Kidney capillary endothelial cell (primary cell): ENCODE measurements around the gene DNAJC21.

Source experiments
- DNase-seq: peaks from one replicate; pipeline ENCODE4 v3.0.0-alpha.2; 2018; ENCODE audit warnings: low spot score

DNAJC21 gene

DNA sequence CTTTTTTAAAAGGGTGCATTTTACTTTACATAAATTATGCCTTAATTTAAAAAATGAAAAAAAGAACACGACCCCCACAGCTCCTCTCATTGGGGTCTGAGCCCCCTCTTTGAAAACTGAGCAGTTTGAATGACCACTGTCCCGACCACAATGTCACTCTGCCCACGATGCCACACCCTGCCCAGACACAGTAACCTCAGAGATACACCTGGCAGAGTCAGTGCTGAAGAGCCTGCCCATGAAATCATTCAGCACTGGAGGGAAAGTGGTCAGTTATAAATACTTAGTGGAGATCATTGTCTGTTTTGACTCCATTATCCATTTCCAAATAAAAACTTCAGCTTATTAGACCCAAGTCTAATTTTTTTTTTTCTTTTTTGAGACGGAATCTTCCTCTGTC is 49.3 kb downstream of the DNAJC21 start:
- DNase-seq: no peak

DNA sequence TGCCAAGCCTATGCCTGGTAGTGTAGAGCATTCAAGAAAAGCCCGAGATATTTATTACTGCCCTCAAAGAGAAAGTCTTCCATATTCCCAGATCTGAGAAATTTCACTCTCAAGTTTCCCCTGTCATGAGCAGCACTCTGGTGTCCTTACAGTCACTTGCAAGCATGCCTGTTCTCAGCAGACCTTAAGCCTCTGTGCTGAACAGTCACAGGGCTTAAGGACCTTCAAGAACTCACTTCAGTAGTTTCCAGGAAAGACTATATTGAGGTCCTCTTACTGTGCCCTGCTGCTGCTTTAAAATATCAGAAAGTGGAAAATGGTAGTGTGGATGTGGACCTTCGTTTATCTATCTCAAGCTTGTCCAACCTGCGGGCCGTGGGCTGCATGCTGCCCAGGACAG is 53.5 kb downstream of the DNAJC21 start:
- DNase-seq: no peak

DNA sequence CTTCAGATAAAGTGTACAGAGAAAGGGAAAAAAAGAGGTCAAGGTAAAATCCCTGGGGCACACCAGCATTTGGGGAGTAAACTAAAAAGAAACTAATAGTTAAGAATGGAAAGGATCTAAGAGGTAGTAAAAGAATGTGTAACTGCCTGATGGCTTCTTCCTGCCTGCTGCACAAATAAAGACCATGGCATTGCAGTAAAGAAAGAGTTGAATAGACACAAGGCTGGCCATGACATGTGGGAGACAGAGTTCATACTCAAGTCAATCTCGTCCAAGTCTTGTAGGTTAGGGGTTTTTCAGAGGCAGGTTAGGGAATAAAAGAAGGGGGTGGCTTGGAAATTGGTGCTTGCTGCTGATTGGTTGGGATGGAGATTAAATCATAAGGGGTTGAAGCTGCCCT is 57.6 kb downstream of the DNAJC21 start:
- DNase-seq: no peak

DNA sequence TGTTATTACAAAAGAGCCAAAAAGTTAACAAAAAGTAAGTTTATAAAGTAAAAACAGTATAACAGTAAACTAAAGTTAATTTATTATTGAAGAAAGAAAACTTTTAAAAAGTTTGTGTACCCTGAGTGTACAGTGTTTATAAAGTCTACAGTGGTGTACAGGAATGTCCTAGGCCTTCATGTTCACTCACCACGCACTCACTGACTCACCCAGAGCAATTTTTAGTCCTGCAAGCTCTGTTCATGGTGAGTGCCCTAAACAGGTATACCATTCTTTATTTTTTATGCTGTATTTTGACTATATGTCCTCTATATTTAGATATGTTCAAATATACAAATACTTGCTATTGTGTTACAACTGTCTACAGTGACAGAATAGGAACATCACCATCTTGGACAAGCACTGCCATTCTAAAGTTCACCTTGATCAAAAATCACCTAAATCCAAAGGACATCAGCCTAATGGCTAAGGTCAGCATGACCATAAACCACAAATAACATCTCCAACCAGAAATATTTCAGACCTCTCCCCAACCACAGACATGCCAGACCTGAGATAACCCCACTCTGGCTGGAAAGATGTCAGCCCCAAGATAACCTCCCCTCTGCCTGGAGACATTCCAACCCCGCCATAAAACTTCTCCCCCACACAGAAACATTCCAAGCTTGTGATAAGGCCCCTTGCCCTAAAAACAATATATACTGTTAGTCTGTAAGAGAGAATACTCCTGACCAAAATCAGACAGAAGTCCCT is 62.3 kb downstream of the DNAJC21 start:
- no peak for DNase-seq

DNA sequence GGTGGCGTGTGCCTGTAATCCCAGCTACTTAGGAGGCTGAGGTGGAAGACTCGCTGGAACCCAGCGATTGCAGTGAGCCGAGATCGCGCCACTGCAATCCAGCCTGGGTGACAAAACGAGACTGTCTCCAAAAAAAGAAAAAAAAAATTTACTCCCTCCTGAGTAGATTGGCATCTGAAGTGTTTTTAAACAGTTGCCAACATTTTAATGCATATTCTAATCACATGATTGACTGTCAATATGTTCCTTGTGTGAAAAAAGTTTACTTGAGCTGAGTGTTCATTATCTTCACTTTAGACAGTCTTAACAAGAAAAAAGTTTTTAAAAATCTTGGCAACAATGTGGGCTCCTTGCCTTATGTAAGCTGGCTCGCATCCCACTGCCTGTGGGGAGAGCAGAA is 64.6 kb downstream of the DNAJC21 start:
- no peak for DNase-seq

DNA sequence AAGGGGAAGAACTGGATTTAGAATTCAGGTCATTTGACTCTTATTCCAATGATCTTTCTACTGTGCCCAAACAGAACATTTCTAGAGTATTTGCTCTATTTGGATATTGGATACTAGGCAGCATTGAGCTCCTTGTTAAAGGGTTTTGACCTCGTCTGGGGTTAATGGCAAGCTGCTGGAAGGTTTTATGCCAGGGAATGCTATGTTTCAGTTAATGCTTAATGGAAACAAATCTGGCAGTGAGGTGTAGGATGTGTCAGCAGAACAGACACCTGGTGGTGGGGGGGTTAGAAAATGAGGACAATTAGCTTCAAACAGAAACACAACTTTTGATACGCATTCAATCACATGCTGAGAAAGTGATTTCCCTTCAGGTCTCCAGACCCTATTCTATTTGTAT is 66.9 kb downstream of the DNAJC21 start:
- no peak for DNase-seq

DNA sequence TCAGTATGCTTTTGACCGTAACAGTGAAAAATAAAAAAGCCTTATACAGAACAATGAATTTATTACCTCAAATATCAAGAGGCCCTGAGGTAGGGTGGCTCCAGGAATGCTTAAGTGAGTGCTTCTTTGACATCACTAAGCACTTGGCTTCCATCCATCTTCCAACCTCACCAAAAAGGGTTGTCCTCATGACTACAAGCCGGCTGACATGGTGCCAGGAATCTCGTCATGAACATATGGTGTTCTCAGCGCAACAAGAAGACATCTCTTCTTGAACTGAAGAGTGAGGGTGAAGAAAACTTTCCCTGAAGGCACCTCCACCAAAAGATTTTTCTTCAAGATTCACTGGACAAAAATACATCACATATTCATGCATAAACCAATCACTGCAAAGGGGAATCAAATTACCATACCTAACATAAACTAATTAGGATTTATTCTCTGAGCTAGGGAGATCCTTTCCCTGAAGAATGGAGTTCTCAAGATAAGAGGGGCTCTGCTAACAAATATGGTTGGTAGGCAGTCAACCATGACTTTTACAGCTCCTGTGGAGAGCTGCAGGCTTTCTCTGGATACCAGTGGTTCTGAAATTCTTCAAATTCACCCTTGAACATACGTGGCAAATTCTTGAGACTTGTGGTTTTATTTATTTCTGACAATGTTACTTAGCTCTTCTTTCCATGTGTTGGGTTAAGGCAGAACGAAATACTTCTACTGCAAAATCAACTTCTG is 68.9 kb downstream of the DNAJC21 start:
- no peak for DNase-seq

DNA sequence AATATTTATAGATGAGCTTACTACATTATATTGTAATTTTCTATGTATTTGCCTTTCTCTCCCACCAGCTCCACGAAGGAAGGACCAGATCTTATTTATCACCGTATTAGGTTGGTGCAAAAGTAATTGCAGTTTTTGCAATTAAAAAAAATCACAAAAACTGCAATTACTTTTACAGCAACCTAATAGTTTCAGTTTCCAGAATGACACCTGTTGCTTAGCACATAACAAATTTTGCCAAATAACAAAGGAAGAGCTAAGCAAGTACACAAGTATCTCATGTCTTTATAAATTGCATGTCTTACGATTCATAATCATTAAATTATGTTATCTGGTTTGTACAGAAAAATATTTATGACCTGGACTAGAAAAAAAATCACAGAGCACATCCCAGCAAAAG is 72.5 kb downstream of the DNAJC21 start:
- DNase-seq: no peak

DNA sequence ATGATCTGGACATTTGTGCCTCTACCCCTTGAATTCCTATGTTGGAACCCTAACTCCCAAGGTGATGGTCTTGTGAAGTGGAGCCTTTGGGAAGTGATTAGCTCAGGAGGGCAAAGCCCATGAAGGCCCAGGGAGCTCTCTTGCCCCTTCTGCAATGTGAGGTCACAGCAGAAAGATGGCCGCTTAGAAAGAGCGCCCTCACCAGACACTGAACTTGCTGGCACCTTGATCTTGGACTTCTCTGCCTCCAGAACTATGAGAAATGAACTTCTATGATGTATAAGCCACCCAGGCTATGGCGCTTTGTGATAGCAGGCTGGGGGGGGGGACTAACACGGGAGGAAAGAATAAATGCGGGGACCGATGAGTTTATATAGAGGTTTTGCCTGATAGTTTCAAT is 73.1 kb downstream of the DNAJC21 start:
- no peak for DNase-seq

DNA sequence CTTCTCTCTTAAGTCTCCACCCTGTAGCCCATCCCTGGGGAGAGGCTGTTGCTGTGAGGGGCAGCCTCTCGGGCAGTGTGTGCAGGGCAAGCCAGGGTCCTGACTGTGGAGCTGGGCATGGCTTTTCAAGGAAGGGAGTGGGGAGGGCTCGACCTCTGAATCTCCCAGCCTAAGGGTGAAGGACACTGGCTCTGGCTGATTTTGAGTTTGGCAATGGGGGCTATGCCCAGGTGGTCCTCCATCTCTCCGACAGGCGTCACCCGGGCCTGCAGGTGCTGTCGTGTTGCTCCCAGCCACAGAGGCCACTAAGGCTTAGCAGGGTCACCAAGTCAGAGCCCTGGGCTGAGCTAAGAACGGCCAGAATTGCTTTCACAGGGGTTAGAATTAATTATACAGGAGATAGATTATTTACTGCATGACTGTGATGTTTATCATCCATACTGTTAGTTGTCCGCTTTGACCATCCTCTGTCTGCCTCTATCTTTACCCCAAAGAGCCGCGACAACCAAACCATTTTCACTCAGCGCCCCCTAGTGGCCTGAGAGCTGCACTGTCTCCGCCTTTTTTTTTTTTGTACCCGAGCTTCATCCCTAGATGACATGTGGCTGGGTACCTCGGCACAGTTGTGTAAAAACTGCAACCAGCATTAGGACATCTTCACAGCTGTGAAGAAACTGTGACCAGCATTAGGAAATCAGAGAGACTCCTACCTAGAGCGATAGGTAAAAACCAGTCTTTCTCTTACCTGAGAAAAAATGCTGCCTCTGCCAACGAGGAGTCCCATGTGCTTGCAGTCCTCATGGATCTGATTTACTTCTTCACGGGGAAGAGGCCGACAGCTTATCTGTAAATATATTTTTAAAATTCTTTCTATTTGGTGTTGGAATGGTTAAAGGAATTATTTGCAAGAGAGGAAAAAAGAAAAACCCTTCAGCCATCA is 73.9 kb downstream of the DNAJC21 start:
- DNase-seq: peak; percentile 36

DNA sequence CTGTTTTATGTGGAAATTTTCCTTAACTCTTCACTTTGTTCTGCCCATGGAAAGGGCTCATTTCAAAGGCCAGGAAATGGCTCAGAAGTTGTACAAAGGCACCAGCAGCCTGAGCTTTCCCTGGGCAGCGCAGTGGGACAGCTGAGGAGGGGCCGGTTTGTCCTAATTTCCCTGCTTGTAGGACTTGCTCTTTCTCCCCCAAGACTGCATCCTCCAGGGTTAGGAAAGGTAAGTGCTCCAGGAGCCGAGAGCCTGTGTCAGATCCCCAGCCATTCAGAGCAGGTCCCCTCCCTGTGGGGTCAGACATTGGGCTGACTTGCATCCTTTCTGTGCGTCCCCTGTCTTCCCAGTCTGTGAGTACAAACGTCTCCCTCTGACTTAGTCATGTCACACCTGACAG is 74.8 kb downstream of the DNAJC21 start:
- DNase-seq: no peak

DNA sequence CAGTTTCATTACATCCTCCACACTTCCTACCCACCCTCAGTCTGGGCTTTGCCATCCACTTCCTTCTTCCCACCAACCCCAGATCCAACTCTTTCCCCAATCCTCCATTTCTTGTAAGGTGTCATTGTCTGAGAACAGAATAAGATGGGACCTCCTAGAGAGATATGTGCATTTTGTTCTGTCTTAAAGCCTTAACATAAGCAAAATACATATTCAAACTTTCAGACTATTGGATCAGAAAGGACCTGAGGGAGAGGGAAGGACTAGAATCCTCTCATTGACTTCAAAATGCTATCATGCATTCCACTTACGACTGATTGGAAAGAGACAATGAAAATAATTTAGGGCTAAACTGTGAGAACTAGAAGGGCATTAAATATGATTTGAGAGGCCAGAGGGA is 75.4 kb downstream of the DNAJC21 start:
- no peak for DNase-seq
